MM.1S (cell line): Measurements from ENCODE around the gene ZNF581.

Source experiments
- CTCF ChIP-seq: fragments of 300-600 bp; sonication (generic); IDR thresholded peaks from 2 replicates; pipeline ENCODE4 v1.5.1; 2016; ENCODE audit warnings: antibody characterized with exemption, low read length, mixed read lengths
- EZH2 ChIP-seq: fragments of 300-600 bp; sonication (generic); optimal IDR thresholded peaks from 2 replicates; pipeline ENCODE3; 2017; ENCODE audit warnings: low read depth, mild to moderate bottlenecking, antibody characterized with exemption, low read length, mixed read lengths

- no peak for TF ChIP-seq CTCF
- no peak for TF ChIP-seq EZH2
Observed at GRCh38 chr19:55669418-55670279, 26.2 kb downstream of the ZNF581 start.
